Small intestine (tissue), 7 donors: ENCODE measurements around the gene CPAMD8. TPM values are rescaled to one million over a fixed set of nuclear protein-coding genes. Genes with fewer than 3 reads are reported as not detected.
"Not testable (repeated sequence)": the region's sequence is repeated elsewhere in the genome, so short reads cannot be mapped to it uniquely, and the experiment has no call there.

Source experiments
- DNase-seq, 2 donors: peaks; one replicate each; pipeline versions ENCODE4 v3.0.0 to v3.0.0-alpha.2; 2013
- FAIRE-seq: peaks from 2 replicates; lab custom pipeline; 2012; peaks lifted over from hg19 to GRCh38; lab: Jason Lieb, UNC
- H3K27ac ChIP-seq, 3 donors: one replicate each; pipeline ENCODE4 v1.5.1; 2013; ENCODE audit warnings: low read length in 2 of 3, mild to moderate bottlenecking in 2 of 3, control low read depth in 1 of 3, inconsistent platforms in 1 of 3, low read depth in 1 of 3, moderate library complexity in 1 of 3
- H3K27me3 ChIP-seq, 3 donors: one replicate each; pipeline ENCODE4 v1.6.1; 2013; ENCODE audit warnings: low read length in 3 of 3, inconsistent platforms in 1 of 3; ENCODE audit not compliant: control insufficient read depth in 3 of 3, insufficient read depth in 3 of 3
- H3K36me3 ChIP-seq, 3 donors: one replicate each; pipeline ENCODE4 v1.6.1; 2013; ENCODE audit warnings: low read length in 3 of 3, inconsistent platforms in 1 of 3, low read depth in 1 of 3, mild to moderate bottlenecking in 1 of 3, moderate library complexity in 1 of 3; ENCODE audit not compliant: control insufficient read depth in 3 of 3, insufficient read depth in 2 of 3
- H3K4me1 ChIP-seq, 3 donors: one replicate each; pipeline ENCODE4 v1.6.1; 2013; ENCODE audit warnings: low read length in 2 of 3, inconsistent platforms in 1 of 3, low read depth in 1 of 3, mild to moderate bottlenecking in 1 of 3, moderate library complexity in 1 of 3; ENCODE audit not compliant: control insufficient read depth in 3 of 3, insufficient read depth in 2 of 3
- H3K4me3 ChIP-seq, 3 donors: one replicate each; pipeline ENCODE4 v1.5.1; 2013; ENCODE audit warnings: low read length in 3 of 3, control low read depth in 1 of 3, inconsistent platforms in 1 of 3, low read depth in 1 of 3, mild to moderate bottlenecking in 1 of 3, moderate library complexity in 1 of 3
- H3K9me3 ChIP-seq, 2 donors: one replicate each; pipeline ENCODE4 v1.6.1; 2013; ENCODE audit warnings: low read depth in 1 of 2, low read length in 1 of 2; ENCODE audit not compliant: control insufficient read depth in 2 of 2, insufficient read depth in 1 of 2
- WGBS, 3 donors: extraction: QIAGEN DNeasy Blood & Tissue Kit; methylation state at CpG; one replicate each; pipeline ENCODE4 v1.1.7; 2013; 5-methylcytosine and 5-hydroxymethylcytosine counted together
- polyA plus RNA-seq, 4 donors: library from polyadenylated mRNA; stranded (reverse) in 3 of 4; unstranded in 1 of 4; fragments of 200-250 nt in 3 of 4; fragments of 120-200 nt in 1 of 4; gene quantifications; one replicate each; pipeline versions ENCODE4 v1.2.1 to v1.2.3, GENCODE V29; 2013
- donor health status: healthy with polysubstance abuse.
- donor health status: control.
- donor health status: control.
- donor health status: Bipolar disorder and iron deficiency.
- donor health status: healthy.

The CPAMD8 gene
- polyA plus RNA-seq, 4 donors, result 0.45 to 7.1 (median 3.1) TPM

GRCh38 chr19:16937796-16938195 is 88.8 kb downstream of the CPAMD8 start:
- WGBS, 3 donors, result 61 to 88% (median 74%) methylated on average over 12 of the region's 12 CpGs
- not testable (repeated sequence) for H3K27ac ChIP-seq, DNase-seq, H3K9me3 ChIP-seq, H3K36me3 ChIP-seq, H3K27me3 ChIP-seq, FAIRE-seq, H3K4me1 ChIP-seq, H3K4me3 ChIP-seq

GRCh38 chr19:16936901-16937300 is 89.7 kb downstream of the CPAMD8 start:
- no peak for FAIRE-seq
- Histone ChIP-seq H3K27me3 (no peaks in the 10 kb centered on the region), H3K4me3 (no peak overlapping the region), H3K36me3 (no peaks in the 10 kb centered on the region), H3K4me1 (no peaks in the 10 kb centered on the region), H3K9me3 (peaks cover 0 to 3% of the 10 kb centered on the region in 2 donors), H3K27ac (no peak overlapping the region)
- WGBS, 3 donors, result 60 to 87% (median 66%) methylated on average over 2 of the region's 2 CpGs
- no peak for DNase-seq

- Histone ChIP-seq H3K4me3 (no peak overlapping the region), H3K9me3 (peaks cover 0 to 3% of the 10 kb centered on the region in 2 donors), H3K27ac (no peak overlapping the region), H3K27me3 (no peaks in the 10 kb centered on the region), H3K4me1 (no peaks in the 10 kb centered on the region), H3K36me3 (no peaks in the 10 kb centered on the region)
- WGBS, 3 donors, result 97 to 98% (median 97%) methylated on average over 1 of the region's 1 CpG
- DNase-seq (no peak), FAIRE-seq (no peak)
These were observed 92.1 kb downstream of the CPAMD8 start for GRCh38 chr19:16934489-16934888.

- H3K9me3 ChIP-seq, result peaks cover 0 to 10% of the 10 kb centered on the region in 2 donors
- 93 to 97% (median 96%) methylated on average over 4 of the region's 4 CpGs for WGBS, 3 donors
- FAIRE-seq, result no peak
These were observed 95.3 kb downstream of the CPAMD8 start for GRCh38 chr19:16931306-16931705.

GRCh38 chr19:16930753-16931152 is 95.9 kb downstream of the CPAMD8 start:
- no peak for FAIRE-seq
- Histone ChIP-seq H3K9me3 (peaks cover 0 to 10% of the 10 kb centered on the region in 2 donors), H3K27me3 (no peaks in the 10 kb centered on the region), H3K27ac (no peak overlapping the region), H3K36me3 (no peaks in the 10 kb centered on the region), H3K4me1 (no peaks in the 10 kb centered on the region), H3K4me3 (no peak overlapping the region)
- no peak for DNase-seq
- WGBS, 3 donors, result 52 to 74% (median 61%) methylated on average over 5 of the region's 5 CpGs

More at GRCh38 chr19:16931306-16931705, 95.3 kb downstream of the CPAMD8 start:
- Histone ChIP-seq H3K4me1 (no peaks in the 10 kb centered on the region), H3K36me3 (no peaks in the 10 kb centered on the region), H3K27me3 (no peaks in the 10 kb centered on the region), H3K27ac (no peak overlapping the region), H3K4me3 (no peak overlapping the region)
- no peak for DNase-seq

- H3K4me3 ChIP-seq, result no peak overlapping the region
- H3K27me3 ChIP-seq, result no peaks in the 10 kb centered on the region
- H3K36me3 ChIP-seq, result no peaks in the 10 kb centered on the region
- 85 to 95% (median 93%) methylated on average over 10 of the region's 10 CpGs for WGBS, 3 donors
- DNase-seq, result no peak
- no peak for FAIRE-seq
- H3K27ac ChIP-seq, result no peak overlapping the region
- H3K9me3 ChIP-seq, result peaks cover 0 to 14% of the 10 kb centered on the region in 2 donors
- H3K4me1 ChIP-seq, result no peaks in the 10 kb centered on the region
These were observed 97.7 kb downstream of the CPAMD8 start for GRCh38 chr19:16928916-16929315.

GRCh38 chr19:16928351-16928750 is 98.3 kb downstream of the CPAMD8 start:
- H3K36me3 ChIP-seq, result no peaks in the 10 kb centered on the region
- no peak for FAIRE-seq
- no peak overlapping the region for H3K4me3 ChIP-seq
- H3K4me1 ChIP-seq, result no peaks in the 10 kb centered on the region
- 84 to 97% (median 93%) methylated on average over 2 of the region's 2 CpGs for WGBS, 3 donors
- no peak for DNase-seq
- H3K27me3 ChIP-seq, result no peaks in the 10 kb centered on the region
- H3K27ac ChIP-seq, result no peak overlapping the region
- H3K9me3 ChIP-seq, result peaks cover 0 to 12% of the 10 kb centered on the region in 2 donors

GRCh38 chr19:16927883-16928282 is 98.7 kb downstream of the CPAMD8 start:
- Histone ChIP-seq H3K4me3 (no peak overlapping the region), H3K4me1 (no peaks in the 10 kb centered on the region), H3K36me3 (no peaks in the 10 kb centered on the region), H3K27ac (no peak overlapping the region), H3K9me3 (peaks cover 0 to 12% of the 10 kb centered on the region in 2 donors), H3K27me3 (no peaks in the 10 kb centered on the region)
- 83 to 89% (median 87%) methylated on average over 13 of the region's 13 CpGs for WGBS, 3 donors
- FAIRE-seq (no peak), DNase-seq (no peak)

GRCh38 chr19:16922949-16923348 is 103.7 kb downstream of the CPAMD8 start:
- H3K27me3 ChIP-seq, result no peaks in the 10 kb centered on the region
- H3K4me1 ChIP-seq, result no peaks in the 10 kb centered on the region
- WGBS, 3 donors, result 89 to 93% (median 91%) methylated on average over 13 of the region's 13 CpGs
- DNase-seq (no peak), FAIRE-seq (no peak)
- H3K36me3 ChIP-seq, result no peaks in the 10 kb centered on the region
- peaks cover 0 to 18% of the 10 kb centered on the region in 2 donors for H3K9me3 ChIP-seq
- H3K27ac ChIP-seq, result no peak overlapping the region
- H3K4me3 ChIP-seq, result no peak overlapping the region
